GM12878 (cell line): ENCODE results near the gene MAP3K5.

Experiments used
- ATF3 ChIP-seq: IDR thresholded peaks from 2 replicates; pipeline ENCODE4 v1.6.1; 2011; ENCODE audit warnings: low read depth, mild to moderate bottlenecking, low read length, moderate library complexity, borderline replicate concordance; ENCODE audit errors: extremely low read depth
- CHD2 ChIP-seq: IDR thresholded peaks from 2 replicates; pipeline ENCODE4 v1.6.1; 2011; ENCODE audit warnings: low read depth, low read length, improper control_type of control experiment, borderline replicate concordance
- CREB1 ChIP-seq: IDR thresholded peaks from 2 replicates; pipeline ENCODE4 v1.6.1; 2012; ENCODE audit warnings: low read depth, mild to moderate bottlenecking, inconsistent platforms
- CTCF ChIP-seq, 3 experiments: IDR thresholded peaks in 2 of 3; conservative IDR thresholded peaks in 1 of 3; 2 replicates each; pipeline ENCODE4 v1.5.1; 2011; ENCODE audit warnings: low read depth in 3 of 3, low read length in 3 of 3, mild to moderate bottlenecking in 3 of 3, control low read depth in 2 of 3, moderate library complexity in 2 of 3, inconsistent platforms in 1 of 3, mixed read lengths in 1 of 3; ENCODE audit not compliant: control insufficient read depth in 2 of 3, insufficient read depth in 1 of 3; ENCODE audit errors: extremely low read depth in 1 of 3
- EP300 ChIP-seq, 2 experiments: fragments of 150-350 bp in 1 of 2; IDR thresholded peaks; 2 replicates each; pipeline ENCODE4 v1.6.1; 2011 to 2012; ENCODE audit warnings: low read depth in 2 of 2, low read length in 2 of 2, borderline replicate concordance in 1 of 2, improper control_type of control experiment in 1 of 2, inconsistent platforms in 1 of 2; ENCODE audit not compliant: control insufficient read depth in 1 of 2
- POLR2A ChIP-seq: IDR thresholded peaks from 2 replicates; pipeline ENCODE4 v1.6.1; 2011; ENCODE audit warnings: low read depth, mild to moderate bottlenecking, low read length
- PRDM15 ChIP-seq: fragments of 450-650 bp; formaldehyde crosslinking; IDR thresholded peaks from 2 replicates; pipeline ENCODE4 v1.4.0; 2020; ENCODE audit warnings: mild to moderate bottlenecking, moderate library complexity
- RFX5 ChIP-seq: IDR thresholded peaks from 2 replicates; pipeline ENCODE4 v1.6.1; 2011; ENCODE audit warnings: low read depth, low read length, improper control_type of control experiment
- SMARCA5 ChIP-seq: fragments of 450-650 bp; IDR thresholded peaks from 2 replicates; pipeline ENCODE4 v1.6.1; 2017; ENCODE audit warnings: mild to moderate bottlenecking
- SPI1 ChIP-seq: IDR thresholded peaks from 2 replicates; pipeline ENCODE4 v1.6.1; 2011; ENCODE audit warnings: low read depth, mild to moderate bottlenecking, low read length, moderate library complexity, borderline replicate concordance; ENCODE audit not compliant: insufficient read depth
- USF1 ChIP-seq: IDR thresholded peaks from 2 replicates; pipeline ENCODE4 v1.6.1; 2011; ENCODE audit warnings: borderline replicate concordance, low read depth, mild to moderate bottlenecking, moderate library complexity, mixed read lengths, low read length; ENCODE audit not compliant: insufficient read depth; ENCODE audit errors: extremely low read length
- TF ChIP-seq, protein P1 (sequence below): fragments of 450-650 bp; IDR thresholded peaks from 2 replicates; pipeline ENCODE4 v1.6.1; 2018; ENCODE audit warnings: borderline replicate concordance, mild to moderate bottlenecking; ENCODE audit not compliant: partially characterized antibody

GRCh38 chr6:136611133-136611532 is 181.1 kb downstream of the MAP3K5 start:
- TF ChIP-seq EP300 (IDR thresholded peaks at IDR 0.05; ENCODE audit: borderline replicate concordance in 1 of 2, control insufficient read depth in 1 of 2, low read depth in 2 of 2, low read length in 2 of 2): no peak
- no peak for TF ChIP-seq CTCF (IDR thresholded peaks at IDR 0.05 in 2 of 3, conservative IDR thresholded peaks at IDR 0.05 in 1 of 3; ENCODE audit: control insufficient read depth in 2 of 3, extremely low read depth in 1 of 3, insufficient read depth in 1 of 3, low read depth in 3 of 3, low read length in 3 of 3)
- TF ChIP-seq CREB1: no peak
- TF ChIP-seq POLR2A: no peak
- no peak for TF ChIP-seq USF1
- TF ChIP-seq ATF3: no peak
- TF ChIP-seq SPI1: no peak
- no peak for TF ChIP-seq RFX5
- TF ChIP-seq PRDM15 (CRISPR knock-in tag): no peak
- no peak for TF ChIP-seq CHD2
- TF ChIP-seq, protein P1, sequence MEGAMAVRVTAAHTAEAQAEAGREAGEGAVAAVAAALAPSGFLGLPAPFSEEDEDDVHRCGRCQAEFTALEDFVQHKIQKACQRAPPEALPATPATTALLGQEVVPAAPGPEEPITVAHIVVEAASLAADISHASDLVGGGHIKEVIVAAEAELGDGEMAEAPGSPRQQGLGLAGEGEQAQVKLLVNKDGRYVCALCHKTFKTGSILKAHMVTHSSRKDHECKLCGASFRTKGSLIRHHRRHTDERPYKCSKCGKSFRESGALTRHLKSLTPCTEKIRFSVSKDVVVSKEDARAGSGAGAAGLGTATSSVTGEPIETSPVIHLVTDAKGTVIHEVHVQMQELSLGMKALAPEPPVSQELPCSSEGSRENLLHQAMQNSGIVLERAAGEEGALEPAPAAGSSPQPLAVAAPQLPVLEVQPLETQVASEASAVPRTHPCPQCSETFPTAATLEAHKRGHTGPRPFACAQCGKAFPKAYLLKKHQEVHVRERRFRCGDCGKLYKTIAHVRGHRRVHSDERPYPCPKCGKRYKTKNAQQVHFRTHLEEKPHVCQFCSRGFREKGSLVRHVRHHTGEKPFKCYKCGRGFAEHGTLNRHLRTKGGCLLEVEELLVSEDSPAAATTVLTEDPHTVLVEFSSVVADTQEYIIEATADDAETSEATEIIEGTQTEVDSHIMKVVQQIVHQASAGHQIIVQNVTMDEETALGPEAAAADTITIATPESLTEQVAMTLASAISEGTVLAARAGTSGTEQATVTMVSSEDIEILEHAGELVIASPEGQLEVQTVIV: no peak
- TF ChIP-seq SMARCA5: no peak
